Naive B cell (primary cell): ENCODE results near the gene DPEP1. TPM values are rescaled to one million over a fixed set of nuclear protein-coding genes. Genes with fewer than 3 reads are reported as not detected.
"Not testable (repeated sequence)": the region's sequence is repeated elsewhere in the genome, so short reads cannot be mapped to it uniquely, and the experiment has no call there.

ENCODE experiments used
- ATAC-seq, 2 donors: fragments of 150-1000 bp; cut with Tn5 transposase; 2 replicates each; pipeline ENCODE4 v1.10.0; 2021; ENCODE audit warnings: low read depth in 2 of 2, mild to moderate bottlenecking in 2 of 2, moderate library complexity in 2 of 2
- DNase-seq: peaks from one replicate; pipeline ENCODE4 v3.0.0; 2022
- H3K27ac Mint-ChIP-seq, 6 donors: one replicate each; pipeline ENCODE4 v1.8.0; 2020 to 2022; ENCODE audit warnings: mild to moderate bottlenecking in 6 of 6, mixed read lengths in 6 of 6, moderate library complexity in 5 of 6, inconsistent platforms in 2 of 6
- H3K27me3 Mint-ChIP-seq, 3 donors: one replicate each; pipeline ENCODE4 v1.8.0; 2021 to 2022; ENCODE audit warnings: mixed read lengths in 3 of 3, mild to moderate bottlenecking in 1 of 3
- H3K36me3 Mint-ChIP-seq, 2 donors: one replicate each; pipeline ENCODE4 v1.8.0; 2020 to 2022; ENCODE audit warnings: mixed read lengths in 2 of 2, inconsistent platforms in 1 of 2, mild to moderate bottlenecking in 1 of 2
- H3K4me1 Mint-ChIP-seq, 3 donors: one replicate each; pipeline ENCODE4 v1.8.0; 2020 to 2022; ENCODE audit warnings: mixed read lengths in 3 of 3, inconsistent platforms in 1 of 3, mild to moderate bottlenecking in 1 of 3, moderate library complexity in 1 of 3
- H3K4me3 Mint-ChIP-seq, 8 donors: one replicate each; pipeline ENCODE4 v1.8.0; 2020 to 2022; ENCODE audit warnings: mild to moderate bottlenecking in 8 of 8, mixed read lengths in 8 of 8, moderate library complexity in 8 of 8, inconsistent platforms in 2 of 8
- H3K9me3 Mint-ChIP-seq, 7 donors: one replicate each; pipeline ENCODE4 v1.8.0; 2020 to 2022; ENCODE audit warnings: mixed read lengths in 7 of 7, mild to moderate bottlenecking in 5 of 7, inconsistent platforms in 2 of 7, moderate library complexity in 1 of 7
- polyA plus RNA-seq, 6 donors: library from polyadenylated mRNA; unstranded; fragments of 300-500 nt; fragmentation: Illumina TruSeq; gene quantifications; one replicate each; pipeline ENCODE4 v1.2.3, GENCODE V29; 2021; ENCODE audit warnings: low read depth in 6 of 6

Gene DPEP1
- not detected for polyA plus RNA-seq

DNA sequence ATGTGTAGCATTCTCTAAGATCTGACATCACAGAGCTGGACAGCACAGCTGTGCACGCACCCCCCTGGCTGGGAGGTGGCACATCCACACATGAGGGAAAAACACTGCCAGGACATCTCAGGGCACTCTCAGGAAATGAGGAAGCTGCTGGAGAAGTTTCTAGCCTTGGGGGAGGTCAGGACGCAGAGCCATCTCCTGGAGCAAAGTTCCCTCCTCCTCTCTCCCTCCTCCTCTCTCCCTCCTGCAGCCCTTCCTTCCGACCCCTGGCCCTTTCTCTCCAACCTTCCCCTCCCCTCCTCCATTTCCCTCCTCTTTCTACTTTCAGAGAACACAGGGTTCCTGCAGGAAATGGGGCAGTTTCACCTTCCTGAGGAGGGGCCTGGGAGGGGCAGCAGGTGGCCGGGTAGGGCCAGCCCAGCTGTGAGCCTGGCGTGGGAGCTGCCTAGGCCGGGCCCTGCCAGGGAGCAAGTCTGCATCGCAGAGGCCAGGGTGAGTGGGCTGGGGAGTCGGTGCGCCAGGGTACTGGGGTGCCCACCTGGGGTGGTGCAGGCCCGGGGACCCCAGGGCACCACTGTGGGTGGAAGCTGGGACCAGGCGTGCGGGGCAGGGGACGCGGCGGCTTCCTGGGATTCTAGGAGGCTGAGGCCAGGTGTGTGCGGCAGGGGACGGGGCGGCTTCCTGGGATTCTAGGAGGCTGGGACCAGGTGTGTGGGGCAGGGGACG, at the start of gene DPEP1:
TSS of gene DPEP1 (plus strand) at position 412 of the 723 bp plus-strand sequence. CDS start 16,769 bp downstream, outside the sequence.
- H3K9me3 Mint-ChIP-seq = peaks cover 0 to 4% (median 0%) of the 10 kb centered on the region in 7 donors
- peaks cover 12 to 13% (median 12%) of the 10 kb centered on the region in 3 donors for H3K4me1 Mint-ChIP-seq
- H3K27ac Mint-ChIP-seq = peak within 1 kb of the TSS in 1 of 6 donors; percentile 49
- no peak for ATAC-seq
- peak within 1 kb of the TSS in 1 of 8 donors; percentile 59 for H3K4me3 Mint-ChIP-seq
- peaks cover 5 to 16% (median 12%) of the 10 kb centered on the region in 3 donors for H3K27me3 Mint-ChIP-seq
- no peak for DNase-seq
- no peaks in the 10 kb centered on the region for H3K36me3 Mint-ChIP-seq

DNA sequence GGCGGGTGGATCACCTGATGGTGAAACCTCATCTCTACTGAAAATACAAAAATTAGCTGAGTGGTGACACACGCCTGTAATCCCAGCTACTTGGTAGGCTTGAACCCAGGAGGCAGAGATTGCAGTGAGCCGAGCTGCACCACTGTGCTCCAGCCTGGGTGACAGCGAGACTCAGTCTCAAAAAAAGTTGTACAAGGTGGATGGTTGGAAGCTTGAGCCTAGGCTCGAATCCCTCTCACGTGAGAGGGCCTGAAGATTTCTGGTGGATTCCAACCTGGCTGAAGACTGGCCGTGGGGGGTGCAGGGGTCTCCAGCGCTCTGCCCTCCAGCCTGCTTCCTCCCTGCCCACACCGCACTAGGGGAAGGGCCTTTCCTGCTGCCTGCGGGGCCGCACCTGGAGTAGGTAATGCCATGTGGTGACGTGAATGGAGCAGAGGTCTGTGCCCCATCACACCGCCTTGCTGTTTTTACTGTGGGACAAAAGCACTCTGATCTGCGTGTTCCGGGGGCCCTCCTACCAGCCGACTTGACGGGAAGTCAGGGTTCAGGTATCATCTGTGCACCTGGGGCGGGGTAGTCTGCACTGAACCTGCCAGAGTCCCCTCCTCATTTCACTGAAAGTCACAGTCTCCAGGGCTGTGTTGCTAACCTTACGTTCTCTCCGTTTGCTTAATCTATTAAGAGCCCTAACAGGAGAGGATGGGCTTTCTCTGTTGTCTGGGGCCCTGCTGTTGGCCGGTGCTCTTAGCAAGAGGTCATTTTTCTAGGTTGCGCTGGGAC, 48.8 kb upstream of the DPEP1 start:
- Mint-ChIP-seq H3K4me1 (peaks cover 37 to 58% (median 51%) of the 10 kb centered on the region in 3 donors), H3K9me3 (no peaks in the 10 kb centered on the region), H3K4me3 (peak overlapping the region in 6 of 8 donors; percentile 16 to 98 (median 67)), H3K36me3 (peaks cover 0 to 10% of the 10 kb centered on the region in 2 donors), H3K27me3 (no peaks in the 10 kb centered on the region), H3K27ac (peak overlapping the region in 4 of 6 donors; percentile 34 to 72 (median 48))
- ATAC-seq = no peak
- no peak for DNase-seq

DNA sequence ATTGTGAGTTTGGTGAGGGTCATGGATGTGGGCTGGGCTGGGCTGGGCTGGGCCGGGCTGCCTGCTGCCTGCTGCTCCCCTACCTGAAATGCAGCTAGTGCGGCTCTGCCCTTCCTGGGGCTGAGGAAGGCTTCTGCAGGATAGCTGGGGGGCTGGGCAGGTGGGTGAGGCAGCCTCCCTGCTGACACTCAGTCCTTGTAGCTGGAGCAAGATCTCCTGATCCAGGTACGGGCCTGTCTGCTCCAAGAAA, 48.3 kb upstream of the DPEP1 start:
- Mint-ChIP-seq H3K4me1 (peaks cover 35 to 52% (median 48%) of the 10 kb centered on the region in 3 donors), H3K9me3 (no peaks in the 10 kb centered on the region), H3K4me3 (peak overlapping the region in 7 of 8 donors; percentile 49 to 98 (median 70)), H3K27me3 (peaks cover 0 to 4% (median 0%) of the 10 kb centered on the region in 3 donors), H3K36me3 (peaks cover 0 to 10% of the 10 kb centered on the region in 2 donors), H3K27ac (peak overlapping the region in 4 of 6 donors; percentile 34 to 72 (median 48))
- DNase-seq (no peak), ATAC-seq (no peak)

DNA sequence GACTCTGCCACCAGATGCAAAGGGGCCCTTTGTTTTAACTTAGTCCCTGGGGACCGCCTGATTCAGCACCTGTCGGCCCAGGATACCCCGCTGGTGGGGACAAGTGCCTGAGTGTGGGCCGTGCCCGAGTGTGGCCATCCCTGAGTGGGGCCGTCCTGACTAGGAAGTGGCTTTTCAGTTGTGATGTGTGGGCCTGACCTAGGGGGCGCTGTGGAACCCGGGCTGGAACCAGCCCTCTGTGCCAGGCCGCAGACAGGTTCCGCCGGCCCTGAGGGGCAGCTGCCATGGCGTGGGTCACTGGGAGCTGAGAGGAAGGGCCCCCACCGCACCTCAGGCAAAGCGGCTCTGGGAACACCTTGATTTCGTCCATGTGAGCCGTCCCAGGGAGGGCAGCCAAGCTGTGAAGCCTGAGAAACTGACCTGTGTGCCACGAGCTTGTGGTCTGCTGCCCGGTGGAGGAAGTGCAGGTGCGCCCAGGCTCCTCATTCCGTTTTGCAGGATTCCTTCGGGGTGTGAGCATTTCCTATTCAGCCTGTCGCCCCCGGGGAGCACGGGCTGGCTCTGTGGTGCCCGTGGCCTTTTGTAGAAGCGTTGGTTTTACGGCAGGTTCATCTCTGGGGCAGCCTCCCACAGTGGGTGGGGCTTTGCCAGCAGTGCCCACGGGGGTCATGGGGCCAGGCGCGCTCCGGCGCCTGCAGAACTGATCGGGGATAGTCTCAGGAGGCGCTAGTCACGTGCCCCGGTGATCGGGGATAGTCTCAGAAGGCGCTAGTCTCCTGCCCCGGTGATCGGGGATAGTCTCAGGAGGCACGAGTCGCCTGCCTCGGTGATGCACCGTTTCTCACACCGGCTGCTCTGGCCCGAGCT, 47.7 kb upstream of the DPEP1 start:
- peaks cover 0 to 7% (median 0%) of the 10 kb centered on the region in 3 donors for H3K27me3 Mint-ChIP-seq

DNA sequence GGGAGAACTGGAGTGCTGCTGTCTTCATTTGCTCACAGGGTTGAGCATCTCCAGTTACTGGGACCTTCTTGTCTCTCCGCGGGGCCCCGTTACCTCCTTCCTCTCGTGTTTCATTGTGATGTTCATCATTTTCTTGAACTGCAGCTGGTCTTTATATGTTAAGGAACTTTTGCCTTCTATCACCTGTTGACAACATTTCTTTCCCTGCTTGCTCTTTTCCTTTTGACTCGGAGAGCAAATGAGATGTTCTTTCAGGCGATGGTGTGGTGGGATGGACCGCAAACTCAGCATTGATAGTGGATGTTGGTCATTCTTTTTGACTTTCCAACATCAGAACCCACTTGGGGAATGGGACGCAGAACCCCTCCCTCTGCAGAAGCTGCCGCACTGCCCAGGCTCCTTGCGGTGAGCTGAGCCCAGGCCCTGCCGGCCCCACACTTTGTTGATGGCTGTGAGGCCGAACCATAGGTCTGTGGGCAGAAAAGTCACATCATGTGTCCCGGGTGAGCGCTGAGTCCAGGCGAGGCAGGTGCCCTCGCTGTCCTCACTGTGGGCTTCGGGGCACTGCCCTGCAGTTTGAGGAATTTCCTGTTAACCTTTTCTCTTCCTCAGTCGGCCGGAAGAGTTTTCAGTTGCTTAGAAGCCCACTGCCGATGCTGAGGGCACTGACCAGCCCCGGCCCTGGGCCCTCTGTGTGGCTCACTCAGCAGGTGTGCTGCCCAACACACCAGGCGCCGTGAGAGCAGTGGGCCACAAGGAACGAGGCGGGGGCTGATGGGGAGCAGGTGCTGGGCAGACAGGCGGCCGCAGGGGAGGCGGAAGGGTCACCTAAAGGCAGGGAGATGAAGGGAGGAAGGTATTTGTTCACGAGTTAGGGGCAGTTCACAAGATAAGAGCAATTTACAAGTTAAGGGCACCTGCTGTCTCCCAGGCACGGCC, 45.5 kb upstream of the DPEP1 start:
- ATAC-seq (no peak), DNase-seq (no peak)
- H3K9me3 Mint-ChIP-seq = no peaks in the 10 kb centered on the region
- H3K4me3 Mint-ChIP-seq = no peak overlapping the region
- H3K27me3 Mint-ChIP-seq = peaks cover 0 to 22% (median 5%) of the 10 kb centered on the region in 3 donors
- H3K4me1 Mint-ChIP-seq = peaks cover 40 to 50% (median 45%) of the 10 kb centered on the region in 3 donors
- H3K36me3 Mint-ChIP-seq = no peaks in the 10 kb centered on the region
- H3K27ac Mint-ChIP-seq = peak overlapping the region in 1 of 6 donors; percentile 34

More for the DNA sequence above, 47.7 kb upstream of the DPEP1 start:
- H3K4me3 Mint-ChIP-seq = peak overlapping the region; percentile 49 to 98 (median 74)
- no peaks in the 10 kb centered on the region for H3K9me3 Mint-ChIP-seq
- peaks cover 0 to 10% of the 10 kb centered on the region in 2 donors for H3K36me3 Mint-ChIP-seq
- peak overlapping the region in 4 of 6 donors; percentile 34 to 57 (median 52) for H3K27ac Mint-ChIP-seq
- DNase-seq (no peak), ATAC-seq (peak; percentile 59 to 60)
- H3K4me1 Mint-ChIP-seq = peaks cover 35 to 51% (median 48%) of the 10 kb centered on the region in 3 donors

DNA sequence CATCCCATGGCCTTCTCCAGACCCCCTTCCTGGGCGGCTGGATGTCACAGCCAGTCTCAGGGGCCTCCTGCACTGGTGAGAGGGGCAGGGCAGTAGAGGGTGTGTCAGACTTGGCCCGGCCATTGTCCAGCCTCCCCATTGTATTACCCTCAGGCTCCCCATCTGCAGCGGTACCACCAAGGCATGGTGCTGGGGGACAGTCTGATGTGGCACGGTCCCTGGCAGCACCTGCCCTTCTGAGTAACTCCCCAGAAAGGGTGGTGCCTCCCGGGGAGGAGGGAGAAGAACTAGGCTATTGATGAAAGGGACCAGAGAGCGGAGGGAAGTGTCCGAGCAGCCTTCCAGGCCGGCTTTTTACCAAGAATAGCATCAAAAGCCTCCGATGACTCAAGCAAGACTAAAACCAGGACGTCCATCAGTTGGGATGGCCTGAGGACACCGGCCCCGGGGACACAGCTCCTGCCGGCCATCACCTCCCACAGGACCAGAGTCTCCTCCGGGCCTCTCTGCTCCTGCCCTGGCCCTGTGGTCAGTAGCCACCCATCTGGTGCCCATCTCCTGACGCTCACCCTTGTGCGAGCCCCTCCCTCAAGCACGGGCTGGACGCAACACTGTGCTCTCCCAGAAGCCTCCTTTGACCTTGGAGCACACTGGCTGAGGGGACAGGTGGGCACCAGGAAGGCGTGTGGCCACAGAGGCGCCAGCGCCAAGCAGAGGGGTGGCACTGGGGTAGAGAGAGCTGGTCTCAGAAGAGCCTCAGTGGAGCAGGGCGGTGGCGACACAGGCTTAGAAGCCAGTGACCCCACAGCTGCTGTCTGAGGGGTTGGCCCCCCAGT, 43.7 kb upstream of the DPEP1 start:
- H3K4me1 Mint-ChIP-seq = peaks cover 31 to 38% (median 34%) of the 10 kb centered on the region in 3 donors
- ATAC-seq = no peak
- peak overlapping the region in 2 of 6 donors; percentile 29 to 51 for H3K27ac Mint-ChIP-seq
- no peak for DNase-seq
- peak overlapping the region in 1 of 8 donors; percentile 40 for H3K4me3 Mint-ChIP-seq
- H3K36me3 Mint-ChIP-seq = no peaks in the 10 kb centered on the region
- no peaks in the 10 kb centered on the region for H3K9me3 Mint-ChIP-seq
- H3K27me3 Mint-ChIP-seq = peaks cover 0 to 33% (median 5%) of the 10 kb centered on the region in 3 donors

DNA sequence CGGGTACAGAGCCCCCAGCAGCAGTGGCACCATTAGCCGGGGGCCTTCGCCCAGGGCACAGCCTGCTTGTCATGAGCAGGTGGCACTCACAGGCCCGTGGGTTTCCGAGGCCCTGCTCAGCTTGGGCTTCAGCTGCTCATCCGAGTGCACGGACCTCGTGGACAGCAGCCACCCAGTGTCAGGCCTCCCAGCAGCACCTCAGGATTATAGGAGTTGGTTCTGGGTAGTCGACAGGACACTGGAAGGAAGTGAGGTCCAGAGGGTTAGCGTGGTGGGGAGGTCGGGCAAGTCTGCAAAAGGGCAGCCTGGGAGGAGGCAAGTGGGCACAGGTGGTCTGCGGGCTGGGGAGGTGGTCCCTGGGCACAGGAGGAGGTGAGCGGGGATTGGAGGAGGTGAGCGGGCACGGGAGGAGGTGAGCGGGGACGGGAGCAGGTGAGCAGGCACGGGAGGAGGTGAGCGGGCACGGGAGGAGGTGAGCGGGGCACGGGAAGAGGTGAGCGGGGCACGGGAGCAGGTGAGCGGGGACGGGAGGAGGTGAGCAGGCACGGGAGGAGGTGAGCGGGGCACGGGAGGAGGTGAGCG, 43.0 kb upstream of the DPEP1 start:
- peaks cover 0 to 33% (median 5%) of the 10 kb centered on the region in 3 donors for H3K27me3 Mint-ChIP-seq
- ATAC-seq (no peak), DNase-seq (no peak)
- H3K4me1 Mint-ChIP-seq = peaks cover 24 to 31% (median 27%) of the 10 kb centered on the region in 3 donors
- no peaks in the 10 kb centered on the region for H3K9me3 Mint-ChIP-seq
- no peak overlapping the region for H3K4me3 Mint-ChIP-seq
- no peaks in the 10 kb centered on the region for H3K36me3 Mint-ChIP-seq
- peak overlapping the region in 1 of 6 donors; percentile 51 for H3K27ac Mint-ChIP-seq

DNA sequence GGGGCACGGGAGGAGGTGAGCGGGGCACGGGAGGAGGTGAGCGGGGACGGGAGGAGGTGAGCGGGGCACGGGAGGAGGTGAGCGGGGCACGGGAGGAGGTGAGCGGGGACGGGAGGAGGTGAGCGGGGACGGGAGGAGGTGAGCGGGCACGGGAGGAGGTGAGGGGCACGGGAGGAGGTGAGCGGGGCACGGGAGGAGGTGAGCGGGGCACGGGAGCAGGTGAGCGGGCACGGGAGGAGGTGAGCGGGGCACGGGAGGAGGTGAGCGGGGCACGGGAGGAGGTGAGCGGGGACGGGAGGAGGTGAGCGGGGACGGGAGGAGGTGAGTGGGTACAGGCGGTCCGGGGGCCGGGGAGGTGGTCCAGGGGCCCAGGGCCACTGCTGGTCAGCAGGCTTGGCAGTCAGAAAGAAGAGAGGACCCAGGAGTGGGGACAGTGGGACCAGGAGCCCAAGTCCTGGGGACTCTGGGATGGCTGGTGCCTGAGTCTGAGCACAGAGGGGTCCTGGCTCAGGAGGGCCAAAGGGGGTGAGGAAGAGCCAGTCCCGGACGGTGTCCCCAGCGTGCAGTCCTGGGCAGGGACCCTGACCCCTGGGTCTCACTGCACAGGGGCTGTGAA, 42.4 kb upstream of the DPEP1 start:
- DNase-seq, H3K4me3 Mint-ChIP-seq, H3K36me3 Mint-ChIP-seq, H3K9me3 Mint-ChIP-seq, ATAC-seq: not testable (repeated sequence)
- Mint-ChIP-seq H3K4me1 (peaks cover 17 to 25% (median 20%) of the 10 kb centered on the region in 3 donors), H3K27me3 (peaks cover 0 to 33% (median 5%) of the 10 kb centered on the region in 3 donors), H3K27ac (peak overlapping the region in 2 of 6 donors; percentile 32 to 62)

DNA sequence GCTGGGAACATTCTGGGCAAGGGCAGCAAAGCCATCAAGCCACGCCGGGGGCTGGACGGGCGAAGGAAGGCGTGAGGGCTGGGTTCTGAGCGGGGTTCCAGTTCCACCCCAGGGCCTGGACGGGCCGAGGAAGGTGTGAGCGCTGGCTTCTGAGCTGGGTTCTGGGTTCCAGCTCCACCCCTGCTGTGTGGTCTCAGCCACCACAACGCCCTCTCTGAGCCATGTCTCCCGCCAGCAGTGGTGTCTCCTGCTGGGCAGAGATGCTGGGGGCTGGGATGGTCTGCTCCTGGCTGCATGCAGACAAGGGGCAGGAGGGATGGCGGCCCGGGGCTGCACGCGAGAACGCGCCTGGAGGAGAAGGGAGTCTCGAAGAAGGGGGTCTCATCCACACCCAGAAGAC, 41.8 kb upstream of the DPEP1 start:
- Mint-ChIP-seq H3K4me1 (peaks cover 14 to 20% (median 17%) of the 10 kb centered on the region in 3 donors), H3K27me3 (peaks cover 0 to 33% (median 5%) of the 10 kb centered on the region in 3 donors), H3K9me3 (no peaks in the 10 kb centered on the region), H3K36me3 (no peaks in the 10 kb centered on the region), H3K27ac (peak overlapping the region in 3 of 6 donors; percentile 26 to 72 (median 32)), H3K4me3 (peak overlapping the region in 5 of 8 donors; percentile 4 to 78 (median 46))
- DNase-seq (no peak), ATAC-seq (no peak)

DNA sequence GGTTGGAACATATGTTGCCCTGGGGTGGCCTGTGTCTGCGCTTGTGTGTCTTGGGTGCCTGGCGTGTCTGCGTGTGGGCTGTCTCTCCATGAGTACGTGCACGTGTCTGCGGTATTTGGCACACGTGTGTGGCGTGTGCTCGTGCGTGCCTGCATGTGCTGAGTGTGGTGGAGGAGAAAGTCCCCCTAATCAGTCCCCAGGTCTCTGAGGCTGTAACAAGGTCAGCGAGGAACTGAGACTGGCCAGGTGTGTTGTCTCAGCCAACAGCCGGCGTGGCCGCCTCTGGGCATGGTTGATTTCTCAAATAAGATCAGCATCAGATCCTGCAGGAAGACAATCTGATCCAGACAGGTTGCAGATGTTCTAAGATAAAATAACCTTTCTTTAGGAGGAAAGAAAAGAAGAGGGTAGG, 41.4 kb upstream of the DPEP1 start:
- peaks cover 0 to 33% (median 5%) of the 10 kb centered on the region in 3 donors for H3K27me3 Mint-ChIP-seq
- peaks cover 14 to 20% (median 17%) of the 10 kb centered on the region in 3 donors for H3K4me1 Mint-ChIP-seq
- peak overlapping the region in 6 of 8 donors; percentile 19 to 83 (median 50) for H3K4me3 Mint-ChIP-seq
- peak overlapping the region in 4 of 6 donors; percentile 1 to 92 (median 52) for H3K27ac Mint-ChIP-seq
- ATAC-seq (peak; percentile 38 to 69), DNase-seq (peak; percentile 51)
- no peaks in the 10 kb centered on the region for H3K9me3 Mint-ChIP-seq
- H3K36me3 Mint-ChIP-seq = no peaks in the 10 kb centered on the region
